Effector CD8-positive, alpha-beta T cell (primary cell): ENCODE results near the gene CCN2.

Experiments used
- DNase-seq: peaks from one replicate; lab custom pipeline; 2025; lab: John Stamatoyannopoulos, UW

Gene CCN2

DNA sequence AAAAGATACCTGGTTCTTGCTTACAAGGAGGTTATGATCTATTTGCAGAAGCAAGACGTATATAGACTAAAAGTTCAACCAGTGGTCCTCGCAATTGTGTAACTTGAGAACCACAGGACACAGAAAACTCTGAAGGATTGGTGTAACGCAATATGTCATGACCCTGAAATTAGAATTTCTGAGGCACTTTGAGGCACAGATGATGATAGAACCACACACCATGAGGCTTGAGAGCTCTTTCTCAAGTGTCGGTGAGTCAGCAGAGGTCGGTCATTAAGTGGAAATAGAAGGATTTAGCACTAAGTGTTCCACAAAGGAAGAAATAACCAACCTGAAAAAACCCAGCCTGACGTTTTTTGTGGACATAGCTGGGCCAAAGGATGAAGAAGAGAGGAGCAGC lies 15.3 kb upstream of the CCN2 start:
- DNase-seq: no peak

DNA sequence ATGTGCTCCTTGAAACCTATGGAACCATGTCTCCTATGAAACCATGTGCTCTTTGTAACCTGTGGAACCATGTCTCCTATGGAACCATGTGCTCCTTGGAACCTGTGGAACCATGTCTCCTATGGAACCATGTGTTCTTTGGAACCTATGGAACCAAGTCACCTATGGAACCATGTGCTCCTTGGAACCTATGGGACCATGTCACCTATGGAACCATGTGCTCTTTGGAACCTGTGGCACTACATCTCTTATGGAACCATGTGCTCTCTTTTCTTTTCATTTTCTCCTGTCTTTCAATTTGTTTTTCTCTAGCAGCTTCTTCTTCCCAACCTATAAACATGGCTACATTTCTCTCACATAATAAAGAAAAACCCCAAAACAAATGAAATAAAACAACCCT lies 11.9 kb upstream of the CCN2 start:
- no peak for DNase-seq

DNA sequence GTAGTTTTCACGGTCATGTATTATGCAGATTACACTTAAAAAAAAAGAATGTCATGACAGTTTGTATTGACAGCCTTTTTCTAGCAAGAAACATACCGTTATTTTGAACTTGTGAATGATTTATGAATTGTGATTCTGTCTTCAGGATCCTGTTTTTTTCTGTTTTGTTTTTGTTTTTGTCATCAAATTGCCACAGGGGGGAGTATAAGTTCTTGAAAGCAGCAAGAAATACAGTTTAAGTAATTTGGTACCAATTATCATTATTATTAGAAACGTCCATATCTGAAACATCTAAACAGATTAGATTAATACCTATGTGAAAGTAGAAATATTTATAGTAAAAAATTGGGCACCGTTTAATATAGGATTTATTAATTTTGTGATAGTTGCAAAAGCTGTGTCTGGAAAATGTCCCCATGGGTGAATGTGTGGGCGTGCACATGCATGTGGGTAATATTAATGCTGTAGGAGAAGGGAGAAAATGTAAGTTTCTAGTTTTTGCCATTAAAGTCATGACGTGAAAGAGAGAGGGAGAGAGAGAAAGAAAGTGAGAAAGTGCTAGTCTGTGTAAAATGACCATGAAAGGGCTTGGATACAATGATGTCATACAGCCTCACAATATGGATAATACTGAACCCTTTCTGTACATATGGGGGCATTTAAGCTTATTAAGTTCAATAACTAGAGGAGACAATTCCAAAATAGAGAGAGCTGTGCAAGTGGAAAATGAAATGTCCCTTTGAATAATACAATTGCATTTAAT lies 9.4 kb upstream of the CCN2 start:
- no peak for DNase-seq

DNA sequence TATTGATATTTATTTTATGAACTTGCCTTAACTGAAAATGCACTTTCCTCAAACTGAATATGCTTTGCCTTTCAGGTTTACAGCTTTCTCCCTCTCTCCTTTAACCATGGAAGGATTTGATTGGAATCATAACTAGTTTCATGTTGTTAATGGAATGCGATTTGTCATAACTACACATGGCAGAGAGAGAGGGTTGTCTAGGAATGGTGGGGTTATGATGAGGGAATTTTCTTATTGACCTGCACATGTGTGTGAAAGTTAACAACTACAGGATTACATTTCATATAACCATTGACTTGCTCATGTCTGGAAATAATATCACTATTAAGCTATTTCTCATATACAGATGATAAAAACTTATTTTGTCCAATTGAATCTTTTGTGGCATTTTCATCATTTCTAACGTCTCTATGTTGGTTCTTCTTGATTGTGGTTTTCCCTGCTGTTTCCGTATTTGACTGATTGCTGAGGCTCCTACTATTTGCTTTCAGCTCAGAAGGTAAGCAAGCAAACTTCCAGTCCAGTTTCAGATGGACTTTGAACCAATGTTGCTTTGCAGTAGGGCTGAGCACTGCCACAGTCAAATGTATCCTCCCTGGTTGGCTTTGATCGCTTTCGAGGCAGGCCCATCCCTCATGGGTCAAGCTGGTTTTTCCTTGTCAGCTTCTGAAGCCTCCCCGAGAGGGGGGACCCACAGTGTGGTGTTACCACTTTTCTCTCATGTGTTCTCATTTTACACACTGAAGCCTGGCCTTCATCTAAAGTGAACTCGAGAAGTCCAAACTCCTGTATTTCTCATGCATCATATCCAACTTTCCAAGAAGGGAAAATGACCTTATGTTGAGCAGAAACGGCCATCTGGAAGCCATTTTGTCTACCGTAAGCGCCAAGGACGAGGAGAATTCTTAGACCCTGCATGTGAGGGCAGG lies 7.6 kb upstream of the CCN2 start:
- no peak for DNase-seq

DNA sequence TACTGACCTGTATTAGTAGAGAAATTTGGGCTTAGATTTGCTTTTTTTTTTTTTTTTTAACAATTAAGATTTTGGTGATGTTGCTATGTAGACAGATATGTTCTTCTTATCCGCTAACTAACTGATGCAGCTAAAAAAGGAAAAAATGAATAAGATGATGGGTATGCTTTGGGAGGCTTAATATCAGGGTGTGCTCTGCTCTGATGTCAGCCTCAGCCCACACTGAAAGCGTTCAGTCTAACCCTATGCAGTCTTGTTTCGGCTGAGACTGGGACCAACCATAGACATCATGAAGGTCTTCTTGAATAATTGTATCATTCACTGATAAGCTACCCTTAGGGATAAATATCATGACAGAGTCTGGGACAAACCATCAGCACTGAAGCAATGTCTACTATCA lies 6.9 kb upstream of the CCN2 start:
- no peak for DNase-seq

DNA sequence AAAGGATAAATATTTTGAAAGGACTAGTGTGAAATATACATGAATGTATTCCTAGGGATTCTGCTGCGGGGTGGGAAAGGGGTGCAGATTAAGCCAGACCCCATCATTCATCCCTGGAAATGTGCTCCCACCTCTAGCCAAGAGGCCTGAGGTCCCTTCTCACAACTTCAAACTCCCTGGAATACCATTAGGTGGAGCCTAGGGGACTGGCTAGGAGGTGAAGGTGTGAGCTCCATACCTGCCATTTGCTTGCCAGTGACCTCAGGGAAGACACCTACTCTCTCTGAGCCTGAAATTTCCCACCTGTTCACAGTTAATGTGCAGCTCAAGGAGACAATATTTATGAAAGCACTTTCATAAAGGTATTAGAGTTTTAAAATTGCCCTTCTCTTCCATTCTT lies 4.7 kb upstream of the CCN2 start:
- DNase-seq: no peak

DNA sequence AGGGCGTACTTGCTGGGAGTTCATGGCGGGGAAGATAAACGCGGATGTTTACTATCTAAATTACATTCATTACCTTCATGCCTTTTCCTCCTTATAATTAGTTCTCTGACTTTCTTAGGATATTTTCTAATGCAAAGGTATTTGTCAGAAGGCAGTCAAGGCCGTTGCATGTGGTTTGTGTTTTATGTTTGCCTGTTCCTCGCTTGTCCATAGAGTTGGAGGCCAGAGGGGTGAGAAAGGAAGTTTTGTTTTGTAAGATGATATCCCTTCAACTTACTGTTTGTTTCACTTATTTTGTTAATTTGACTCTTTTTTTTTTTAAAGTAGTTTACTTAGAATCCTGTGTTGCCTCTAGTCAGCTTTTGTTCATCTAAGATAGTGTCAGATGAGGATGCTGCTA lies 4.0 kb upstream of the CCN2 start:
- DNase-seq: no peak

DNA sequence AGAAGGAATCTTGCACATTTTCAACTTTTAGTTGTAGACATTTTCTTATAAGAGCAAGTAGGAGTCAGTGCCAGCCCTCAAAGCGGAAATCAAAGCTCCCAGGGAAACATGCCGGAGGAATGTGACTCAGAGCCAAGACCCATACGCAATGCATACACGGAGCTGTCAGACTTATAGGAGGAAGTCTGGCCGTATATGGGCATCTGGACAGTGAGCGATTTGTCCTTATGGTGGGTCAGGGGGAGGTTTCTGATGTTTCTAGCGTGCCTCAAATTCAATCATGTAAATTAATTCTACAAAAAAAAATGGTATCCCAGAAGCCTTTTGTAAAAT lies 3.6 kb upstream of the CCN2 start:
- no peak for DNase-seq

DNA sequence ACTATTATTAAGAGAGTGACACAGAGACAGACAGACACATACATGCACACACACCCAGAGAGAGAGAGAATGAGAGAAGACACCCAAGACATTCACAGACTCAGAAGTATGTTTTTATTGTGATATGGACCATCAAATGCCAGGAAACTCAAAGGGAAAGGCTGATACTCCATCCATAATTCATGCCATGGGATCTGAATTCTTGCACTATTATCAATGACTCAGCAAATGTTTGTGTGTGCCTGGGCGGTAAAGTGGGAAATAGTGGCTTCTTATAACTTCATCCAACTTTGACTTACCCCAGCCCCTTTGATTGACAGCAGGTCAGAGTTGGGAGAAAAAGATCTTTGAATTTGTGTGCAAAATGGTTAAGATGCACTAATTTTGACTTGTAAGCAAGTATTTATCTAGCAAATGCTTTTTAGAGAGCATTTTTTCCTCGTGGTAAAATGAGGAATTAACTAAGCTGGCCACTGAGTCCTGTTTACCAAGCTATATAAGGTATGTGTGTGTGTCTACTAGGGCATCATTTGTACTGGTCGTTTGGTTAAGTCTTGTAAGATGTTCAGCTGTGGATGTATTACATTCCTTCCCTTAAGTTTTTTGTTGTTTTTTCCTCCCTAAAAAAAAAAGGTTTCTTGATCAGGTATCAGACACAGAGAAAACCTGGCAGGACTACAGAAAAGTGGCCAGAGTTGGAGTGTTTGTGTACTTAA lies 3.0 kb upstream of the CCN2 start:
- DNase-seq: no peak

DNA sequence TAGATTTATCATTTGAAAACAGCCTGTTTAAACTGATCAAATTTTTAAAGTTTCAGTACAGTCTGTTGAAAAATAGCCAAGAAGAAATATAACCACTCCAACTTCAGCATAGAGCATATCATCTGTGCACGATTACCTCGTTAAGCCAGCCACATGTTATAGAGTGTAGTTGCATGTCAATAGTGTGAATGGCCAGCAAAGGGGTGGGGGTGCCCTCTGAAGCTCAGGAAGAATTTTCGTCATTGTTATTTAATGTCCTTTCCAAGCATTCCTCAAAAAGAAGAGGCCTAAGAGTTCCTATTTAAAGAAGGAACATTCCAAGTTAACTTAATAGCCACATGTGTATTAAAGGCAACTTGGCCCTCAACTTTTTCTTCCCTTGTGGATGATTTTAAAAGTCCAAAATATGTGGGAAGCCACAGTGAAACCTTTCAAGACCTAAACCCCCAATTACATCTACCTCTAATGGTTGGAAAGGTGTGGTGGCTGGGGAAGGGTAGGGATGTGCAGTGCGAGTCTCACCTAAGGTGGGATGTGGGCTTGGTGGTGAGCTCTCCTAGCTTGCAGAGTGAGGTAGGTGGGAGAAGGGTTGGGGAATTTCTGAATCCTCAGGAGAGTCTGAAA lies 1.8 kb upstream of the CCN2 start:
- no peak for DNase-seq

DNA sequence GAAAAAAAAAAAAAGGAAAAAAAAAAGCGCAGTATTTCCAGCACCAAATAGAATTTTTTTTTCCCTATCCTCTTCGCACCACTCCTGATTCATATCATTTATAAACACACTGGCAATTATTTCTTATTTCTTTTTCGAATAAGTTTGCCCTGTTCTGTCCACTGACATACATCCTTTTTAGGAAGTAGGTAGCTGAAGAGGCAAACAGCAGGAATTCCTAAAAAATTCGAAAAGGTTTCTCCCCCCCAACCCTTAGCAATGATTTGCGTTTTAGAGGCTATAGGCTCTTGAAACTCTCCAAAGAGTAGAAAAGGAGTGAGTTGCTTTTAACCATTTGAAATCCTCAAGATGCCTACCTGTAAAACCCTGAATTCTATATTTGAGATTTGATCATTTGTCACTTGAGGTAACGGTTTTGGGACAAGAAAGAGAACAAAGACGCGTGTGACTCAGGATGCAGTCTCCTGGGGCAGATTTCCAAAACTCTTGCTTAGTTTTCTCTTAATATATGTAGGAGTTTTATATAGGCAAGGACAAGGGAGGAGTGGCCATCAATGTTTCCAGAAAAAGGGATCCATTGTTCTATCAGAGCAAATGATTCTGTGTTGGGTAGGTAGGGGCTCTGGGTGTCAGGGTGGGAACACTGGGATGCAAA lies 531 bp upstream of the CCN2 start:
- no peak for DNase-seq

DNA sequence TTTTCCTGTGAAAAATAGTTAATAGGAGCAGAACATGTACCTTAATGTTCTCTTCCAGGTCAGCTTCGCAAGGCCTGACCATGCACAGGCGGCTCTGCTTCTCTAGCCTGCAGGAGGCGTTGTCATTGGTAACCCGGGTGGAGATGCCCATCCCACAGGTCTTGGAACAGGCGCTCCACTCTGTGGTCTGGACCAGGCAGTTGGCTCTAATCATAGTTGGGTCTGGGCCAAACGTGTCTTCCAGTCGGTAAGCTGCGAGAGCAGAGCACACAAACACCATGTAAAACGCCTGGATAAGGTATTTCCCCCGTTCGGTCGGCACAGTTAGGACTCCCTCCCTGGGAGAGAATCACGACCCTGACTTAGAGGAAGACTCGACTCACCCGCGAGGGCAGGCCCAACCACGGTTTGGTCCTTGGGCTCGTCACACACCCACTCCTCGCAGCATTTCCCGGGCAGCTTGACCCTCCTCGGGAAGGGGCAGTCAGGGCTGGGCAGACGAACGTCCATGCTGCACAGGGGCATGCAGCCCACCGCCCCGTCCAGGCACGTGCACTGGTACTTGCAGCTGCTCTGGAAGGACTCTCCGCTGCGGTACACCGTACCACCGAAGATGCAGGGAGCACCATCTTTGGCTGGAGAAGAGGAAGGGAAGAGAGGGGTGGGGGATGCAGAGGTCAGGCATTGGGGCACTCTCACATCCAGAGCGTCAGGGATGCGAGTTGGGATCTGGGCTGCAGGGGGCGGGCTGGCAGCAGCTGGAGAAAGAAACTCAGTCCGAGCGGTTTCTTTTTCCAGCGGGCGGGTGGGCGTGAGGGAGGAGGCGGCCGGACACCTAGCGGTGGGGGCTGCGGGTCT lies 1.0 kb downstream of the CCN2 start:
- no peak for DNase-seq

DNA sequence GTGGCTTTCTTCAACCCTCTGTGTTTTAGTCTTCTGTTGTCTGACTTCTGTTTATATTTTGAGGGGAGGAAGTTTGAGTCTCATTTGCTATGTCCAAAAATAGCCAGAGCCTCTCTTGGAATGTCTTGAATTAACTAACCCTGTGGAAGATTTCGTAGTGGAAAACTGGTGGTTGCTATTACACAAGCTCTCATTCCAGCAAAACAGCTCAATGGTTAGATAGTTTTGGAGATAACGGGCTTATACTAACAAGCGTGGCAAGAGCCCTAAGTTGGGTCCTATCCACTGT lies 1.6 kb downstream of the CCN2 start:
- no peak for DNase-seq

DNA sequence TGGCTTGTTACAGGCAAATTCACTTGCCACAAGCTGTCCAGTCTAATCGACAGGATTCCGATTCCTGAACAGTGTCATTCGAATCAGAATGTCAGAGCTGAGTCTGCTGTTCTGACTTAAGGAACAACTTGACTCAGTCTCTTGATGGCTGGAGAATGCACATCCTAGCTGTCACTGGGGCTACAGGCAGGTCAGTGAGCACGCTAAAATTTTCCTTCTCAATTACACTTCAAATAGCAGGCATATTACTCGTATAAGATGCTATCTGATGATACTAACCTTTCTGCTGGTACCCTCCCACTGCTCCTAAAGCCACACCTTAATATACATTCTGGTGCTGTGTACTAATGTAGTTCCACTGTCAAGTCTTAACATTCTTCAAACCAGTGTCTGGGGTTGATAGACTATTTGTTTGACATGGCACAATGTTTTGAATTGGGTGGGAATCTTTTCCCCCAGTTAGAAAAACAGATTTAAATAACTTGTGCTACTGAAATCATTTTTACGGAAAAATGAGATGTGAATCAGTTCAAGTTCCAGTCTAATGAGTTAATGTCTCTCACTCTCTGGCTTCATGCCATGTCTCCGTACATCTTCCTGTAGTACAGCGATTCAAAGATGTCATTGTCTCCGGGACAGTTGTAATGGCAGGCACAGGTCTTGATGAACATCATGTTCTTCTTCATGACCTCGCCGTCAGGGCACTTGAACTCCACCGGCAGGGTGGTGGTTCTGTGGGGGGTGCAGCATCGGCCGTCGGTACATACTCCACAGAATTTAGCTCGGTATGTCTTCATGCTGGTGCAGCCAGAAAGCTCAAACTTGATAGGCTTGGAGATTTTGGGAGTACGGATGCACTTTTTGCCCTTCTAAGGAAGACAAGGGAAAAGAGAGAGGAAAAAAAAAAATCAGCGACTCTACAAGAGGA lies 2.2 kb downstream of the CCN2 start:
- DNase-seq: no peak

DNA sequence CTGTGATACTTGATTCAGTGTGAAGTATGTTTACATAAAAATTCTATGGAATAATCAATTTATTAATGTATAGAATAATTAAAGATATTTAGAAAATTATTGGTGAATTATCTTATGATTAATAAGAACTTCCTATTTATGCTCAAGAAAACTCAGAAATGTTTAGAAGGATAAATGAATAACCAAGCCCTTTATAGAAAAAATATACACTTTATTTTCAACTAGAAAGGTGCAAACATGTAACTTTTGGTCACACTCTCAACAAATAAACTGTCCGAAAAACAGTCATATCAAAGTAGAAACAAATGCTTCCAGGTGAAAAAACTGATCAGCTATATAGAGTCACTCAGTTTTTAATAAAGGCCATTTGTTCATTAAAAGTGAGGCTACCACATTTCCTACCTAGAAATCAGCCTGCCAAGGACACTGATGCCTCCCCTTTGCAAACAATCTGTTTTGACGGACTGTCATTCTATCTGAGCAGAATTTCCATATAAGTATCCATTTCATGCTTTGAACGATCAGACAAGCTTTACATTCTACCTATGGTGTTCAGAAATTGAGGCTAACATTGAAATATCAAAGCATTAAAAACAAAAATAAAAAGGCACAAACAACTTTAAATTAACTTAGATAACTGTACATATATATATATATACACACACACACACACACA lies 3.0 kb downstream of the CCN2 start:
- DNase-seq: no peak

DNA sequence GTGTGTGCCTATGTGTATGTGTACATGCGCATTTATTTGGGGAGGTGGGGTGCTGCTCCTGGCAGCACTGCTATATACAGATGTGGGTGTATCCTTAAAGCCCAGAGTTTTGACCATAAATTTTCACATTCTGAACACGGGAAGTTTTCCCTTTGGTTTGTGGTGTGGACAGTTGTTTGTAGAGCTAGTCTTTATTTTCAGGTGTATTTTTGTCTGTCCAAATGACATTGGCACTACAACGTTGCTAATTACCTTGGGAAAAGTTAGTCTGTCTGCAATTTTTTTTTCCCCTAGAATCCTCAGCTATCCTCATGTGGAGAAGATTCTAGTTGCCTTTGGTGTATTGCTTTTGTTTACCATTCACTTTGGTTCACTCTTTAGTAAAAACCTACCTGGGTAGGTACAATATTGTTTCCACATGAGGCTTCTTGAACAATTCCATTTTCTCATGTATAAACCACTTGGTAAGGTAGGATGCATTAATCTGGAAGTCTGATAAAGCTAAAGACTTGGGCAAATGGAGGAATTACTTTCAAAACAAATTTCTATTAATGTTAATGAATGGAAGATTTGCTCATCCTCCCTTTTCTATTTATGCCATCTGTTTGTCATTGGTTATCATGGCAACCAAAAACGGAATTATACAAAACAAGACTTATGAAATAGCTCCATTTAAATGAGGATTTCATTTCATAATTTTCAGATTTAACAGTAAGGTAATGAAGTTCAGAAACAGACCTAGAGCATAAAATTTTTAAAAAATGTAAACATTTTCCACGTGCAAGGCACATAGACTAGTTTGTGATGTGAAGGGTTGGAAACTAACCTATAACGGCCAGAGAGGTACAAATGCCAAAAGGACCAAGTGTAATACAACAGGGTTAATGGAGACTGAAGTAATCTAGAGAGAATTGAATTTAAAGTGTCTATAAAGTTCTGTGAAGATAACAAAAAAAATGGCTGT lies 3.9 kb downstream of the CCN2 start:
- no peak for DNase-seq

DNA sequence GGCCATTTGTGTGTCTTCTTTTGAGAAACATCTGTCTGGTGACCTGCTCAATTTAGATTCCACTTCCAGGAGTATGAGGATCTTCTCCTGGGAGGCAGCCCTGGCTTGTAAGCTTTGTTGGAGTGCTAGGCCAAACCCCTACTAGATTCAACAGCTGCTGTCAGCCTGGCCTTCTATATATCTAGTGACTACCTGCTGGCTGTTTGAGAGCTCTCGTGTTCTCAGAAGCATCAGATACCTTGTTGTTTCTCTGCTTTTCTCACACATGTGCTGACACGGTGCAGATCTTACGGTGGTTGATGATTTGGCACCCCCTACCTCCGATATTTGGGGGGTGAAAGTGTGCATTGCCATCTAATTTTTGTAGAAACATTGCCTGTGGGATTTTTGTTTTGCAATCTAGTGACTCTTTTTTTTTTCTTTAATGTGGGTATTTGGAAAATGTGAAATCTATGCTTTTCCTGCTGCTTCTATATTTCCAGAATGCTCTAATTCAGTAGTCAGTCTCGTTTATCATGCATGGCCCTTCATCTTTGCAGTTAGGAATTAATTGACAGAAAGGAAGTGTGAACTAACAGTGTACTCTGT lies 4.7 kb downstream of the CCN2 start:
- DNase-seq: no peak

DNA sequence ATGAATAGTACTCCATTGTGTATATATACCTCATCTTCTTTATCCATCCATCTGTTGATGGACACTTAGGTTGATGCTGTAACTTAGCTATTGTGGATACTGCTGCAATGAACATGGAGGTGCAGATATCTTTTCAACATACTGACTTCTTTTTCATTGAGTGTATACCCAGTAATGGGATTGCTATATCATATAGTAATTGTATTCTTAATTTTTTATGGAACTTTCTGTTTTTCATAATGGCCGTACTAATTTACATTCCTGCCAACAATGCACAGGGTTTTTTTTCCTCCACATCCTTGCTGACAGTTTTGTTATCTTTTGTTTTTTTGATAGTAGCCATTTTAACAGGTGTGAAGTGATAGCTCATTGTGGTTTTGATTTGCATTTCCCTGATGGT lies 5.2 kb downstream of the CCN2 start:
- DNase-seq: no peak
